ENCODE data around the gene ELFN2.

- TF ChIP-seq CTCF (conservative IDR thresholded peaks at IDR 0.05; ENCODE audit: low read length) = no peak
- TF ChIP-seq EZH2phosphoT487 (IDR thresholded peaks at IDR 0.05; ENCODE audit: borderline replicate concordance, low read depth, low read length) = no peak
These were observed 51.5 kb downstream of the ELFN2 start for GRCh38 chr22:37375801-37376200.

Measured in OCI-LY7 (cell line).